Measurements from ENCODE around the gene CSNK1E.

The CSNK1E gene

DNA sequence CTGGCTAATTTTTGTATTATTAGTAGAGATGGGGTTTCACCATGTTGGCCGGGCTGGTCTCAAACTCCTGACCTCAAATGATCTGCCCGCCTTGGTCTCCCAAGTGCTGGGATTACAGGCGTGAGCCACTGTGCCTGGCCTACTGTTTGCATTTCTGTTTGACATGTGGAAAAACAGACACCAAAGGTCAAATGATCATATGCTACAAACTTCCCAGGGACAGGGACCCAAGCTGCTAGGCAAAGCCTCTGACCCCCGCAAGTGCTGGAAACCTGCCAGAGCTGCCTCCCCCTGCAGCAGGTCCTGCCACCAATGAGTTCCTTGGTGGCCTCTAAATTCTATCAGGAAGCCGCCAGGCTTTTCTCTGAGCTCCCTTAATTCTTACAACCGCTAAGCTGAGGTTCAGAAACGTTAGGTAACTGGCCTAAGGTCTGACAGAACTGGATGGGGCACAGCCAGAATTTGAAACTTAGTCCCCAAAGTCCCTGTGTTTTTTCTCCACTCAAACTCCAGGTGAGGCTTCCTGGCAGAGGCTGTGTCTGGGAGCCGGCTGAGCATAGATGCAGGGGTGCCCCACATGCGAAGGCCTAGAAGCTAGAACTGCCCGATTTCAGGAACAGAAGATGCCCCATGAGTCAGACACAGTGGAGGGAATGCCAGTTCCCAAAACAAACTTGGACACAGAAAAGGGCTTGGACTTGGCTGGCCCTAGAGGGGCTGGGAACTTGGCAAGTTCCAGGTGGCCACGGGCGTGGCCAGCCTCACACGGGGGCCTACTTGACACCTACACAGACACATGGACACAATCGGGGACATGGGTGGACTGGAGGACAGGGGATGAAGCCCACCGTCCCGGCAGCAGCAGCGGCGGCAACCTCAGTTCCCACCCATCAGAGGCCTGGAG, 7.4 kb downstream of the CSNK1E start:
- in situ Hi-C loops (cut with HindIII; ENCODE audit: low sequenced_read_pairs): loop anchor here (10.0 kb wide), 1 partner anchor 255 kb away; the partner anchor contains the start of gene PICK1

GRCh38 chr22:38308791-38309498, 8.3 kb downstream of the CSNK1E start:
- in situ Hi-C loops (cut with HindIII; ENCODE audit: low sequenced_read_pairs): loop anchor here (10.0 kb wide), 1 partner anchor 254 kb away; the partner anchor contains the start of gene PICK1

DNA sequence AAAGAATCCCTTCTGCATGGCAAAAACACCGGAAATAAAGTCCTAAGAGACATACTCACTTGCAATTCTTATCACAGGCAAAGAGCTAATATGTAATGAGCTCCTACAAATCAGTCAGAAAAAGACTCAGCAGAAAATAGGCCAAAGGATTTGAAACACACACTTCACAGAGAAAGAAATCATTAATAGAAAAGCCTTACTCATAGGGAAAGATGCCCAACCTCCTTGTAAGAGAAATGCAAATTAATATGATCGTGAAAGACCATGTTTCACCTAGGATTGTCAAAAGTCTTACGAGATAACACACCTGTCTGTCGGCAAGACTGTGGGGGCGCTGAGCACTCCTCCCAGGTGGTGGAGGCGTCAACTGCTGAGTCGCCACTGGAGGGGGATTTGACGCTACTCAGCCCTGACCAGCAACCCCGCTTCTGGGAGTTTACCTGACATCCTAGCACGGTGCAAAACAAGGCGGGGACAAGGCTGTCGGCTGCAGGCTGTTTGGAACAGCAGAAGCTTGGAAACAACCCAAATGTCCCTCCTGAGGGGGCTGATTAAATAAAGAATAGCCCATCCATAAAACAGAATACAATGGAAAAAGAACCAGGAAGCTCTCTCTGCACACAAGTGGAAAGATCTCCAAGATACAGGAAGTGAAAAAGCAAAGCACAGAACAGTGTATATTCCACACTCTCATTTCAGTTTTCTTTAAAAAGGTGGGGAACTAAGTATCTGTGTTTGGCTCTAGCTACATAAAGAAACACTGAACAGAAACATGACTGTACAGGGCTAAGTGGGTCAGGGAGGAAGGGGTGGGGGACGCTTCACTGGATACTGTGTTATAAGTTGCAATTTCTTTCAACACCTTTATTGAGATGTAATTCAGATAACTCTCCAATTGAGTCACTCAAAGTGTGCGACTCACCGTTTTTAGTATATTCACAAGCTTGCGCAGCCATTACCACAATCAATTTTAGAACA, 11.5 kb downstream of the CSNK1E start:
- in situ Hi-C loops (cut with HindIII; ENCODE audit: low sequenced_read_pairs): loop anchor here (10.0 kb wide), 1 partner anchor 251 kb away; the partner anchor contains the start of gene PICK1

DNA sequence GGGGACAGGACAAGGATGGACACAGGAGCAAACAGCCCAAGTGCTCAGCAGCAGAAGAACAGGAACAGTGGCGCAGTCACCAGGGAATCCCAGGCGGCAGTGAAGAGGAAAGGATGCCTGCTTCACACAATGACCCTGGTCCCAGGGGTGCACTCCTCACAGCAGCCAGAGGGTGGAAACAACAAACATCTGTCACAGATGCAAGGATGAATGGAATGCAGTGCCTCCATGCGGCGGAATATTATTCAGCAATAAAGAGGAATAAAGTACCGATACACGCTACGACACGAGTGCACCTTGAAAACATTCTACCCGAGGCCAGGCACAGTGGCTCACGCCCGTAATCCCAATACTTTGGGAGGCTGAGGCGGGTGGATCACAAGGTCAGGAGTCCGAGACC, 12.7 kb downstream of the CSNK1E start:
- in situ Hi-C loops (cut with HindIII; ENCODE audit: low sequenced_read_pairs): loop anchor here (5.0 to 10.0 kb wide), 3 partner anchors 43 to 250 kb away; partner anchors contain the start of gene PICK1

DNA sequence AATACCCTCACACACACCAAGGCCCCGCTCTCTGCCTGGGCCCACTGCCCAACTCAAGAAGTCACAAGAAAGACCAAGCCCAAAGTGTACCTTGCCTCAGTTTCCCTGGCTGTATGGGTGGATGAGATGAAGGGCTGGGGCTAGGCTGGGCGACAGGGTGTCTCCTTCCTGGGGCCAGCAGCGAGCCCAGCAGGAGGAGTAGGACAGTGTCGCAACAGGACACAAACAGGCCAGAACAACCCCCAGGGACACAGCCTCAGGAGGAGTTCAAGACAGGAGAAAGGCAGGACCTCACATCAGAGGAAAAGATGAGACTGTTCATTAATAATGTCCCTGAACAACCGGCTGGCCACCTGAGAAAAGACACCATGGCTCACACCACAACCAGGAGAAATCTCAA, 13.3 kb downstream of the CSNK1E start:
- in situ Hi-C loops (cut with HindIII; ENCODE audit: low sequenced_read_pairs): loop anchor here (5.0 to 10.0 kb wide), 3 partner anchors 43 to 249 kb away; partner anchors contain the start of gene PICK1

- in situ Hi-C loops (cut with HindIII; ENCODE audit: low sequenced_read_pairs): loop anchor here (5.0 to 10.0 kb wide), 3 partner anchors 44 to 248 kb away; partner anchors contain the start of gene PICK1
Measured at GRCh38 chr22:38302906-38303305, 14.3 kb downstream of the CSNK1E start.

DNA sequence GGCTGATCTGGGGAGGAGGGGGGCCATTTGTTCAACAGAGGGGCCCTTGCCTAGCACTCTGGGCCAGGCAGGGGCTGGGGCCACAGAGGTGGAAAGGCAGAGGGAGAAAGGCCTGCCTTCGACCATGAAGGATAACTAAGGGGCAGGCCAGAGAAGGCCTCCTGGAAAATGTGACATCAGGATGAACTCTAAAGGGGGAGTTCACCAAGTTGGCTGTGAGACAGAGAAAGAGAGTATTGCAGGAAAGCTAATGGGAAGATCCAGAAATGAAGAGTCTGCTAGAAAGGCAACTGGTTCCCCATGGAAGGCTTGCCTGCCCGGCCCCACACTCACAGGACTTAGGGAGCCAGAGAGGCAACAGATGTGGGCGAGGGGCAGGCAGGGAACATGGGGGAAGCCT, 16.3 kb downstream of the CSNK1E start:
- in situ Hi-C loops (cut with HindIII; ENCODE audit: low sequenced_read_pairs): loop anchor here (5.0 to 10.0 kb wide), 3 partner anchors 46 to 246 kb away; partner anchors contain the start of gene PICK1

DNA sequence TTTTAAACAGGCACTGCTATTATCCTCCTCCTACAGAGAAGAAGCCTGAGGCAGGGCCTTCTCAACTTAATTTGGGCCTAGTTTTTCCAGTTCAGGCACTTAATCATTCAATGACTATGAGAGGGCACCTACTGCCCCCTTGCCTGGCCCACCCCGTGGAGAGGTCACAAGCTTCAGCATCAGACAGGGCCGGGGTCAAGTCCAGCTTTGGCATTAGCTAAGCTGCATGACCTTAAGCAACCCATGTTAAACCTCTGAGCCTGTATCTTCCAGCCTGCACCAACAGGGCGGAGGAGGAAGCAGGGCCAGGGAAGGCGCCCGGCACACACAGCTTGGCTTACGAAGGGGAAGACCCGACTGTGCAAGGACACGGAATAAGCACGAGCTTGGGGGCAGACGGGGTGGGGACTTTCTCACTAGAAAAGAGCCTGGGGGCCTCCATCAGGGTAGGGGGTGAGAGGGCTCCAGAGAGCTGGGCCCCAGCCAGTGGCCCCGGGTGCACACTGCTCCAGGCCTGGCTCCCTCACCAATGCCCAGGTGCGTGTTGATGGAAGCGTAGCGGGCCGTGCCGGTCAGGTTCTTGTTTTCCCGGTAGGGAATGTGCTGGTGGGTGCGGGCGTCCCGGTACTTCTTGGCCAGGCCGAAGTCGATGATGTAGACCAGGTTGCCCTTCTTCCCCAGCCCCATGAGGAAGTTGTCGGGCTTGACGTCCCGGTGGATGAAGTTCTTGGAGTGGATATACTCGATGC, 16.9 kb downstream of the CSNK1E start:
- in situ Hi-C loops (cut with HindIII; ENCODE audit: low sequenced_read_pairs): loop anchor here (5.0 to 10.0 kb wide), 3 partner anchors 47 to 246 kb away; partner anchors contain the start of gene PICK1

GRCh38 chr22:38299770-38300102, 17.5 kb downstream of the CSNK1E start:
- in situ Hi-C loops (cut with HindIII; ENCODE audit: low sequenced_read_pairs): loop anchor here (5.0 to 10.0 kb wide), 3 partner anchors 48 to 245 kb away; partner anchors contain the start of gene PICK1

GRCh38 chr22:38298312-38299005, 18.8 kb downstream of the CSNK1E start:
- in situ Hi-C loops (cut with HindIII; ENCODE audit: low sequenced_read_pairs): no loop called here

DNA sequence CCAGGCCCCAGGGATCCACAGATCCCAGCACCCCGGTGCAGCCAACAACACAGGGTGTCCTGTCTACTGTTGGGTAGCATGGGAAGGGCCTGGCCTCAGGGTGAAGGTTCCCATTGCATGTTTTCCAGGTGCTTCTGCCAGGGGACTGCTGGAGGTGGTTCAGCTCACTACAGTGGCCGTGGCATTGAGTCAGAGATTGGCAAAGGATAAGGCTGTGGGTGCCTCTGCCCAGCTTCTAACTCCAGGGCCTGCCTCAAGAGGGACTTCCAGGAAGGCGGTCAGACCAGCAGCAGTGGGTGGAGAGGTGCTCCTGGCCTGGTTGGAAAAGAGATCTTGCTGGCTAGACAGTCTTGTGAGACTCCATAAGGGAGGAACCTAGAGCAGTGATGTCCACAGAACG, 20.9 kb downstream of the CSNK1E start:
- in situ Hi-C loops (cut with HindIII; ENCODE audit: low sequenced_read_pairs): no loop called here

- in situ Hi-C loops (cut with HindIII; ENCODE audit: low sequenced_read_pairs): no loop called here
Measured at GRCh38 chr22:38295863-38296262, 21.4 kb downstream of the CSNK1E start.

DNA sequence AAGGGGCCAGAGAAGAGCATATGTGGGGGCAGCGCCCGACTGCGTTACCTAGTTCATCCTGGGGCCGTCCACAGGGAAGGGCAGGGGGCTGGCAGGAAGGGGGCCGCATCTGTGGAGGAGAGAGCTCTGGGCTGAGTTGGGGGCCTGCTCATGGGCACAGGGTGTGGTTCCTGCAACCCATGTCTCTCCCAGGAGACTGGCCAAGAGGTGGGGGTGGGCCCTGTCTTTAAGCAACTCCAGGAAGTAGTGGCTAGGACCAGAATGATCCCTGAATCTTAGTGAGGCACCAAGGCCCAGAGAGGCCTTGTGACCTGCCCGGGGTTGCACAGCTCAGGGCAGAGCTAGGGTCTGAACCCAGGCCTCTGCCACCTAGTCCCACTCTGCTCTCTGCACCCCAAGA, 21.9 kb downstream of the CSNK1E start:
- in situ Hi-C loops (cut with HindIII; ENCODE audit: low sequenced_read_pairs): no loop called here

DNA sequence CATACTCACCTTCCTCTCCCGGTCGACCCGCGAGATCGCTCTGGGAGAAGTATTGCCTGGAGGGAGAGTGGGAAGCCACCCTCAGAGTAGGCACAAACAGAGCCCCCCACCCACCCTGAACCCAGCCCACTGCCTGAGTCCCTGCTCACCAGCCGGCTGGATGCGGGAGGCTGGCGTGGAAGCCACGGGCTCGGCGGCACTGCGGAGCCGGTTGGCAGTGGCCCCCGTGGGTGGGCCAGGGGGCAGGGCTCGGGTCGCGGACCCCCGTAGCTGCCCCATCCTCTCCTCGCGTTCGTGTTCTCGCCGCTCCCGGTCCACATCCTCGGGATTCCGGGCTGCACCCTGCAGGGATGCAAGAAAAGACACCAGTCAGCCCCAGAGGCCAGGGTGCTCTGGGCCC, 23.0 kb downstream of the CSNK1E start:
- in situ Hi-C loops (cut with HindIII; ENCODE audit: low sequenced_read_pairs): no loop called here

- in situ Hi-C loops (cut with HindIII; ENCODE audit: low sequenced_read_pairs): no loop called here
Measured at GRCh38 chr22:38292694-38293093, 24.5 kb downstream of the CSNK1E start.

DNA sequence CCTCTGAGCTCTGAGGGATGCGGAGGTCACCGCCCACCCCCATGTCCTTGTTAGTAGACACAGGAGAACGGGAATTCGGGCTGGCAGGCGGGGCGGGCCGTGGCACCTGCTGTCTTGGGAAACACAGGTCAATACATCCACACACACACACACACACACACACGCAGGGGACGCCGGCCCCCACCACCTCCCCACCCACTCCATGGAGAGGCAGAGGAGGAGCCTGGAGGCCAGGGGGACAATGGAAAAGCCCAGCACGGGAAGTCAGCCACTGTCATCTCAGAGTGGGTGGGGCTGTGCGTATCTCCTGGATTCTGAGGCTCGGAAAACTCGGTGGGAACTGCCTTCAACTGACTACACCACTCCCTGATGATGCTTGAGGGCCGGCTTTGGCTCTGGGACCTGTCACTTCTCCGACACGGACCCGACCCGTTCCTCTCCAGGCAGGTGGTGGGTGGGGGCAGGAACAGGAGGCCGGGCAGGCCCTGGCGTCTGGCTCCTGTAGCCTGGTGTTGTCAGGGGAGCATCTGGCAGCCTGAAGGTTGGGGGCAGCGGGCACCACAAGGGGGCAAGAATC, 25.9 kb downstream of the CSNK1E start:
- in situ Hi-C loops (cut with HindIII; ENCODE audit: low sequenced_read_pairs): no loop called here

DNA sequence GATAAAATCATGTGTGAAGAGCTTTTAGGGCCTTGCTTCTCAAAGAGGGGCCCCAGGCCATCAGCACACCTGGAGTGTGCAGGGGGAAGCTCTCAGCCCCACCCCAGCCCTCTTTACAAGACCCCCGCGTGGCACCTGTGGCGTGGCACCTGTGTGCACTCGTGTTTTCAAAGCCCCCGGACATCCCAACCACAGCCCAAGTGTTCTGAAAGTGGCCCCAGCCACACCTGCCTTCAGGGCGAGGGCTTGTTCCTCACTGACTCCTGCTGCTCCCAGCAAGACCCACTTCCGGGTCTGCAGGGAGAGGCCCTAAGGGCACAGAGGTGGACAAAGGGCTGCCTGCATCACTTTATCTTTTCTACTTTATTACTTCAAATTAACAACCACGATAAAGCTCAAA, 26.9 kb downstream of the CSNK1E start:
- in situ Hi-C loops (cut with HindIII; ENCODE audit: low sequenced_read_pairs): no loop called here

DNA sequence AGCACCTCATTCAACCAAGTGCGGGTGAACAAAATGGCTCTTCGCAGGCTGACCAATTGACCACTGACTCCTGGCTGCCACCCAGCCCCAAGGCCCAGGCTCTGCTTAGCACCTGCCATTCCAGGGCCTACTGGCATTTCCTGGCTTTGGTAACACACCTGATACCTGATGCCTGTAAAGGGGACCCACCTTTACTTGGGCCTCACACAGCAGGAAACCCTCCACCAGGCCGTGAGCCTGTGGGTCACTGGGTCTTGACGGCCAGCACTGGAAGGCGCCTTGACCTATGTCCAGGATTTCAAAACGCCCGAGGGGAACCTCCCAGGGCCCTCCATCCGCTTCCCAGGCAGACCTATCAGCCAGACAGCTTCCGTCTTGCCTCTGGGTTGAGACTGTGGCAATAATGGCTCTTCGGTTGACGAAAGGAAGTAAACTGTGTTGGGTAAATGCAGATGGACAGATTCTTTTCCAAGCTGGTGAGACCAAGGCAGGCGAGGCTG, 27.6 kb downstream of the CSNK1E start:
- in situ Hi-C loops (cut with HindIII; ENCODE audit: low sequenced_read_pairs): no loop called here
